HG02623 (cell line): ENCODE data around the gene INO80E.

Source experiments
- ATAC-seq: cut with Tn5 transposase; IDR thresholded peaks from one replicate; pipeline ENCODE4 v1.9.1; 2021; ENCODE audit warnings: moderate library complexity; ENCODE audit not compliant: unreplicated experiment

Gene INO80E

DNA sequence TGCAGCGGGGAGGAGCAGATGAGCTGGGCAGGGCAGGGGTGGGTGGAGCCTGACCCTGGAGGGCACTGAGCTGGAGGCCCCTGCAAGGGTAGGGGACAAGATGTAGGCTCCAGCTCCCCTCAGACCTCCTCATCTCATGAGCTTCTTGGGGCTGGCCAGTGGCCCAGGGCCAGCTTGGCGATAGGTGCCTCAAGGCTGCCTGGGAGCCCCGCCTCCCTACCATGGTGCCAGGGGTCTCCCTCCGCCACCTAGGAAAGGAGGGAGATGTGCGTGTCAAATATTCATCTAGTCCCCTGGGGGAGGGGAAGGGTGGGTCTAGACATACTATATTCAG is 4.5 kb upstream of the INO80E start:
- no peak for ATAC-seq

DNA sequence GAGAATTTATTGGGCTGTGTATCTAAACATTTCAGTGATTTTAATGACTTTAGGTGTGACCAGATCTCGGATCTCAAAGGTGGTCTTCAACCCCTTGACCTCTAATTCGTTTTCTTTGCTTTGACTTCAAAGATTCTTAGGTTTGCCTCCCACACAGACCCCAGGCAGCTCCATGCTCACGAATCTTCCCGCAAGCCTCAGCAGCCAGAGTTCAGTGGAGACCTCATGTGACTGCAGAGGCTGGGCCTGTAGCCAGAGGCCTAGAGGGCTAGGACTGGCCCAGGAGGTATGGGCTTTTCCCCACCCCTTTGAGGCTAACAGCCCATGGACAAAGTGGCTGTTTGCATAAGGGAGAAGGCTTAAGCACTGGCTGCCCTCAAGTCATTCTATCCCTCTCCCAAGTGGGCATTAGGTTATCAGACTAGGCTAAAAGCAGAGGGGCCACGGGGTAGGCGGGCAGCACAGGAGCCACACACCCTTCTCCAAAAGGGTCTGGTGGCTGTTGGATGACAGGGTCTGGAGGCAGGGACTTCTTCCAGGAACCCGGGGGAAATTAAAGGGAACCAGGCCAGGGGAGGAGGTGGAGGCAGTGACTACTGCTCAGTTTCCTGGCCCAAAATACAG is 3.6 kb upstream of the INO80E start:
- ATAC-seq: no peak

DNA sequence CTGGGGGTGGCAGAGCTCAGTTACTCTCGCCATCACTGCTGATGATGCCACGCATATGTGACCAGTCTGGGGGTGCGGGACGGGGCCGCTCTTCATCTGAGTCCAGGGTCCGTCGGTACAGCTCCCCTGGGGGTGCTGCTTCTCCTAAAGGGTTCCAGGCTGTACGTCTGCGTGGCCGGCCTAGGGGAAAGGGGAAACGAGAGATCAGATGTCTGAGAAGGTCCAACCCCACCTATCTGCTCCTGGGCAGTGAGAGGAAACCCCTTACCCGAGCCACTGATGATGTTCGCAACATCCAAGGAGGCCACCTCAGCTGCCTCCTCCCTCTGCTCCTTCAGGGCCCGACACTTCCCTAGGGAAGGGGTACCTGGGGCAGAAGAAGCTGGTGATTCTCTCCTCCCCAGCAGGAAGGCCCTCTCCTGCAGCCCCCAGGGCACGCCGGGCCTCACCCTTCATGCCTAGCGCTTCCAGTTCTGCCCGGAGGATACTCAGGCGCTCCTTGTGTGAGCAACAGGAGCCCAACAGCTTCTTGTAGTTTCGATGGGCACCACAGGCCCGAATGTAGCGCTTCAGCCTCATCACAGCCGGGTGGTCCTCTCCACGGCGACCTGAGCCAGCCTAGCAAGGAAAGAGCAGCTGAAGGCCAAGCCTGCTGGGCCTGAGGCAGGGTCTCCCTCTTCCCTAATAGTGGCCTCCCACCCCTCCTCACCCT is 2.7 kb upstream of the INO80E start:
- ATAC-seq: no peak

- no peak for ATAC-seq
These were observed 2.0 kb upstream of the INO80E start for GRCh38 chr16:29993903-29994599.

DNA sequence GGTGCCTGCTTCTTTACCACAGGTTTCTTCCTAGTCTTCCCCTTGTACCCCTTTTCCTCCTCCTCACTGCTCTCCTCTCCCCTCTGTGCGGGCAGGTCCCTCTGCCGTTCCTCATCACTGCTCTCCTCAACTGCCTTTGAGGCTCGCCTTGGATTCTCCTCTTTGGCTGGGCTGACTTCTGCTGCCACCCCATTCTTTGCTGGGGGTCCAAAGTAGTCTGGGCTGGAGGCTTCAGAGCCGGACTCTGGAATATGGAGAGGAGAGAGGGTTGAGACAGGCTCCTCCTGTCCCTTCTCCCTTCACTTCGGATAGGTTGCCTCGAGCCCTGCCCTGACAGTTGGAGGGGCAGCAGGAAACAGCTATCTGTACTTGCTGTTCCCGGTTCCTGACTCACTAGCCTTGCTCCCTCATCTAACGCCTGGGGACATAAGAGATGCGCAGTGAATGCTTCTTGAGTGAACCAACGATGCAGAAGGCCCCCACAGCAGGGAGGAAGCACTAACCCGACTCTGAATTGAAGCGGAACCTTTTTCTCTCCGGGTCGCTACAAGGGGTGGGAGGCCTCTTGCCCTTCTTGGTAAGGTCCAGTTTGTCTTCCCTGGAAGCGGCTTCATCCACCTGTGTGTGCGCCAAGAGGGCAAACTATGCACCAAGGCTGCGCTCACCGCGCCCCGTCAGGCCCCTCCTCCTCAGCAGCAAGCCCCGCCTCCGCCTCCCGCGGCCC is 1.3 kb upstream of the INO80E start:
- peak; percentile 19 for ATAC-seq

DNA sequence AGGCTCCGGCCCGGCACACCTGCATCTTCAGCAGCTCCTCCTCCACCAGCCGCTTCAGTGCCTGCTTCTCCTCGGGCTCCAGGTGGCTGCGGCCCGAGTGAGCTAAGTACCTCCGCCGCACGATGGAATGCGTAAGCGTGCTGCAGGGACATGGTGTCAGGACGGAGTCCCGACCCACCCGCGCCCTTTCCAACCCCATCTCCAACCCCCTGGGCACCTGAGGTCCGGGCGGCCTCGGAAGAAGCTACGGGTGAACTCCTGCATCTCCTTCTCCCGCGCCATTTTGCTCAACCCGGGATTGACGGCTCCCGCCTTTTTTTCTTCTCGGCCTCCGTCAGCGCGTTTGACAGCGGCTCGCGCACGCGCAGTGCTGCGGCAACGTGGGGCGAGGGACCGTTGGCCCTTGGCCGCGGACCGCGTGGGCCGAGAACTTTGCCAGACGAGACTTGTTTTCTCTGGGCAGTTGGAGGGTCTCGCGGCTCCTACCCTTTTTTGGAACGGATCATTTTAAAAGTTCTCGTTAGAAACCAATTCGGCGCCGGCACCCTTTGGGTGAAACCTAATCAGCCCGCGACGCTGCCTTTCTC is 624 bp upstream of the INO80E start, which contains the start of gene HIRIP3:
Gene HIRIP3, minus strand, starts transcription at position 294 of the 587 bp plus-strand sequence. Its CDS starts 12 bp downstream, at position 282.
- peak; percentile 46 for ATAC-seq

GRCh38 chr16:29996766-29997250 is 767 bp downstream of the INO80E start:
- no peak for ATAC-seq

GRCh38 chr16:29999605-30000004 is 3.6 kb downstream of the INO80E start:
- ATAC-seq: no peak

GRCh38 chr16:30000735-30001631 is 4.9 kb downstream of the INO80E start:
- no peak for ATAC-seq

GRCh38 chr16:30002614-30003346 is 6.7 kb downstream of the INO80E start:
- ATAC-seq: no peak

- ATAC-seq: no peak
These were observed 7.8 kb downstream of the INO80E start for GRCh38 chr16:30003670-30004423.

- ATAC-seq: no peak
These were observed 8.4 kb downstream of the INO80E start for GRCh38 chr16:30004424-30004776.

DNA sequence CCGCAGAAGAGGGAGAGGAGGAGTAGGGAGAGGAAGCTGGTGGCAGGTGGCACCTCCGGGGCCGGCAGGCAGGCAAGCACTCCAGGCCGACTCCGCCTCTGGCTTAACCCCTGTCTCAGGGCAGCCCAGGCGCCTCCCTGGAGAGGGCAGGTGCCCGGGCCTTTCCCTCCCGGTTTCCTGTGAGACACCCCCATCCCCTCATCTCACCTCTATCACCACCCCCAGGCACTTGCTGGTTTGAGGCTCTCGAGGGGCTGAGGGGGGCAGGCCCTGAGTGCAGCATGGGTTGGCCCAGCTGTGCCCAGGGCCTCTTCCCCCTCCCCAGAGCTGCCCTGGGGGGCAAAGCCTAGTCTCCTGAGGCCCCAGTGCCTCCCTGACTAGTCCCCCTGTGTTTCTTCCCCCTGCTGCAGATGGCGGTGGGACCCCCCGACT is 8.8 kb downstream of the INO80E start:
- no peak for ATAC-seq

GRCh38 chr16:30005341-30006094 is 9.5 kb downstream of the INO80E start:
- ATAC-seq: no peak

- ATAC-seq: no peak
These were observed 10.0 kb downstream of the INO80E start for GRCh38 chr16:30006095-30006473.

DNA sequence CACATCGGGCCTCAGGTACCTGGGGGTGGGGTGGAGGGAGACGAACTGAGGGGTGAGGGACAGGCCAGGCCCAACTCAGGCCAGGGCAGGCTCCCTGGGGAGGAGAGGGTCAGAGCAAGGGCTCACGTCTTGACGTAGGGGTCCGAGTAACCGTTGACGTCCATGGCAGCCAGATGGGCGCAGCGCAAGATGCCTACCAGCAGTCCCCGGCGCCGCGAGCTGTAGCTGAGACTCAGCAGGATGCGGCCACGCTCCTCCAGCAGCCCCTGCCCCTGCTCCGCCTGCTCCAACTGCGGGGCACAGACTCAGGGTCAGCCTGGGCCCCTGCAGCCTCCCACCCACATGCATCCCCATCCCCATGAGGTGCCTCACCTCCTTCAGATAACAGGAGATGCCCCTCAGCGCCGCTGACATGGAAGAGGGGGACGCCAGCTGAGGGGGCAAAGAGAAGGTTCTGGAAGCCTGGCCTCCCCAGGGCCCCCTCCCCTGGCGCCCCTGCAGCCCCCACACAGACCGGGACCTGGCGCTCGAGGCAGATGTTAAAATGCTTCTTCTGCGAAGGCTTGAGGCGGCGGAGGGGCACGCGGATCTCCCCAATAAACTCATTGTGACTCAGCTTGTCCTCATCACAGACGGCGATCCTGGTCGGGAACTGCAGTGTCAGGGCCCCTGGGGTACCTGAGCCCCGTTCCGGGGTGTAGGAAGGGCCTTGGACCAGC is 10.8 kb downstream of the INO80E start:
- ATAC-seq: no peak

- no peak for ATAC-seq
These were observed 11.4 kb downstream of the INO80E start for GRCh38 chr16:30007378-30007895.
